Right lobe of liver (tissue), 4 donors: Measurements from ENCODE around the gene MYLK.

Source experiments
- POLR2A ChIP-seq: fragments of 450-650 bp; IDR thresholded peaks from one replicate; pipeline ENCODE4 v1.6.1; 2017; ENCODE audit warnings: antibody characterized with exemption, mild to moderate bottlenecking
- TF ChIP-seq, protein P1 (sequence below), 4 donors: fragments of 200-600 bp in 3 of 4; fragments of 450-650 bp in 1 of 4; IDR thresholded peaks; one replicate each; pipeline versions ENCODE4 v1.5.1 to v1.8.0; 2016 to 2022; ENCODE audit warnings: antibody characterized with exemption in 4 of 4, mild to moderate bottlenecking in 2 of 4
- donor health status: DM: no; HTN: no; CAD: no.
- donor health status: DM: no; HTN: no; CAD: no.
- donor health status: DM: no; HTN: yes; CAD: no.

DNA sequence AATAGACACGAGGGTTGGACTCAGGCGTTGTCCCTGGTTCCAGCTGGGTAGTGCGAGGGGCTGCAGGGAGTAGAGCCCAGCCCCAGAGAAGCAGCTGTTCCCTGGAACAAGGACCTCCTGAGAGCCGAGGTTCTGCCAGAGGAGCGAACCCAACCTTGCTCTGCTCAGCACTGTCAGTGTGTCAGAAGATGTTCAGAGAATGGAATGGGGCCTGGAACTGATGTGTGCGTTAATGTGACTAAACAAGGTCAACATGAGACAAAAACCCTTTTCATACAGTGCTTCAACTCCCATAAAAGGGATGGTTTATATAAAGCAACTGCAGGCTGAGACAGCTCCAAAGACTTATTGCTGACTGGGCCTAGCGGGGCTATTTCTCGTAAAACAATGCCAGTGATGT lies 263.8 kb downstream of the MYLK start:
- TF ChIP-seq, protein P1, sequence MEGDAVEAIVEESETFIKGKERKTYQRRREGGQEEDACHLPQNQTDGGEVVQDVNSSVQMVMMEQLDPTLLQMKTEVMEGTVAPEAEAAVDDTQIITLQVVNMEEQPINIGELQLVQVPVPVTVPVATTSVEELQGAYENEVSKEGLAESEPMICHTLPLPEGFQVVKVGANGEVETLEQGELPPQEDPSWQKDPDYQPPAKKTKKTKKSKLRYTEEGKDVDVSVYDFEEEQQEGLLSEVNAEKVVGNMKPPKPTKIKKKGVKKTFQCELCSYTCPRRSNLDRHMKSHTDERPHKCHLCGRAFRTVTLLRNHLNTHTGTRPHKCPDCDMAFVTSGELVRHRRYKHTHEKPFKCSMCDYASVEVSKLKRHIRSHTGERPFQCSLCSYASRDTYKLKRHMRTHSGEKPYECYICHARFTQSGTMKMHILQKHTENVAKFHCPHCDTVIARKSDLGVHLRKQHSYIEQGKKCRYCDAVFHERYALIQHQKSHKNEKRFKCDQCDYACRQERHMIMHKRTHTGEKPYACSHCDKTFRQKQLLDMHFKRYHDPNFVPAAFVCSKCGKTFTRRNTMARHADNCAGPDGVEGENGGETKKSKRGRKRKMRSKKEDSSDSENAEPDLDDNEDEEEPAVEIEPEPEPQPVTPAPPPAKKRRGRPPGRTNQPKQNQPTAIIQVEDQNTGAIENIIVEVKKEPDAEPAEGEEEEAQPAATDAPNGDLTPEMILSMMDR (IDR thresholded peaks at IDR 0.05): no peak
- TF ChIP-seq POLR2A: no peak
